ENCODE data around the gene NFS1.

- TF ChIP-seq CTCF (IDR thresholded peaks at IDR 0.05) (peak in 2 of 4 experiments; percentile 4 to 27), POLR2A (IDR thresholded peaks at IDR 0.05) (peak; percentile 93), POLR2AphosphoS5 (IDR thresholded peaks at IDR 0.05) (peak; percentile 99)
Measured at GRCh38 chr20:35664466-35665206, 34.5 kb downstream of the NFS1 start, which contains the start of the genes CPNE1 and RBM12.

Data from prostate gland (tissue), 2 donors.